Kidney (tissue), 14 donors: ENCODE data around the gene RFXANK. TPM values are rescaled to one million over a fixed set of nuclear protein-coding genes. Genes with fewer than 3 reads are reported as not detected.

ENCODE experiments used
- DNase-seq, 5 donors: peaks; one replicate each; pipeline ENCODE4 v3.0.0-alpha.2; 2013 to 2020
- FAIRE-seq: peaks from 2 replicates; lab custom pipeline; 2012; peaks lifted over from hg19 to GRCh38; lab: Jason Lieb, UNC
- H3K27ac ChIP-seq, 2 donors: one replicate each; pipeline ENCODE4 v1.7.0; 2013; ENCODE audit warnings: low read depth in 2 of 2, low read length in 2 of 2, inconsistent platforms in 1 of 2
- H3K27me3 ChIP-seq: one replicate; pipeline ENCODE4 v1.7.1; 2013; ENCODE audit warnings: low read length, inconsistent platforms; ENCODE audit not compliant: control insufficient read depth, insufficient read depth
- H3K36me3 ChIP-seq, 3 donors: one replicate each; pipeline versions ENCODE4 v1.7.0 to v1.7.1; 2013; ENCODE audit warnings: low read length in 3 of 3, control low read depth in 1 of 3, inconsistent platforms in 1 of 3; ENCODE audit not compliant: insufficient read depth in 3 of 3, control insufficient read depth in 2 of 3
- H3K4me1 ChIP-seq, 3 donors: one replicate each; pipeline versions ENCODE4 v1.7.0 to v1.7.1; 2013; ENCODE audit warnings: low read length in 3 of 3, inconsistent platforms in 1 of 3, low read depth in 1 of 3; ENCODE audit not compliant: control insufficient read depth in 2 of 3, insufficient read depth in 2 of 3
- H3K4me3 ChIP-seq, 3 donors: one replicate each; pipeline versions ENCODE4 v1.7.0 to v1.8.1; 2013; ENCODE audit warnings: low read length in 3 of 3, control low read depth in 1 of 3, inconsistent platforms in 1 of 3
- H3K9ac ChIP-seq, 3 donors: one replicate each; pipeline versions ENCODE4 v1.7.0 to v1.7.1; 2013; ENCODE audit warnings: low read length in 3 of 3, control low read depth in 1 of 3, inconsistent platforms in 1 of 3
- H3K9me3 ChIP-seq, 3 donors: one replicate each; pipeline versions ENCODE4 v1.7.0 to v1.7.1; 2013; ENCODE audit warnings: low read length in 3 of 3, control low read depth in 1 of 3, inconsistent platforms in 1 of 3; ENCODE audit not compliant: control insufficient read depth in 2 of 3, insufficient read depth in 1 of 3
- CTCF ChIP-seq: IDR thresholded peaks from 3 replicates; pipeline ENCODE4 v1.5.1; 2012; ENCODE audit warnings: mild to moderate bottlenecking, moderate library complexity, borderline replicate concordance; ENCODE audit not compliant: insufficient read depth; ENCODE audit errors: extremely low read depth
- intact Hi-C: fragments of 100-400 bp; cut with DNase I; formaldehyde crosslinking; loops from one replicate; pipeline ENCODE4 v1.11.1; 2022
- polyA plus RNA-seq: library from polyadenylated mRNA; stranded (reverse); fragments of 350-450 nt; fragmentation: Illumina TruSeq; extraction: RNeasy Lipid Tissue Mini Kit (QIAGEN cat#74804); gene quantifications from one replicate; pipeline ENCODE4 v1.2.3, GENCODE V29; 2014; ENCODE audit warnings: low read depth, low replicate concordance; ENCODE audit not compliant: insufficient read depth
- total RNA-seq: library from RNA; stranded (reverse); fragmentation: NEBNext Ultra II Directional; extraction: Animal tissue kit (Norgen Biotek cat#: 25700); gene quantifications from one replicate; pipeline ENCODE4 v1.2.1, GENCODE V29; 2021
- donor health status: control.
- donor health status: control.
- donor health status: control.
- donor health status: control.
- donor health status: control.
- donor health status: DM: yes; HTN: yes; CAD: no.
- donor health status: Normal renal cell carcinoma (clear cell type).

The RFXANK gene
- total and polyA plus RNA-seq, 2 donors from 2014 or later: 70.7 to 133 TPM

DNA sequence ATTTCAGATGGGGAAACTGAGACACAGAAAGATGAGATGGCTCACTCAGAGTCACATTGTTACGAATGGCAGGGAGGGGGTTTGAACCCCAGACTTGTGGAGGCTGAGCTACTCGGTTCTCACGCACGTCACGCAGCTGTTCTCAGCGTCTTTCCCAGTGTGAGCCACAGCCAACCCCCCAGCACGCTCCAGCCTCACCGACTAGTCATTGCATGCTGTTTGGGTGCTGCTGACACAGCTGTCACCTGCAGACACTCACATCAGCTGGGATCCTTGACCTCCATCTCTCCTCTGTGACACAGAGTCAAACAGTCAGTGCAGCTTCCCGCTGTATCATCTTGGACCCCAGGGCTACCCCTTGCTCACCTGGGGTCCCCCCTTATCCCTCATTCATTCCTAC, 17.3 kb downstream of the RFXANK start:
- no peak overlapping the region for H3K4me3 ChIP-seq
- H3K27me3 ChIP-seq: peaks cover 14% of the 10 kb centered on the region
- no peak overlapping the region for H3K27ac ChIP-seq
- FAIRE-seq (no peak), DNase-seq (no peak)
- H3K9ac ChIP-seq: no peak overlapping the region
- no peaks in the 10 kb centered on the region for H3K4me1 ChIP-seq
- no peaks in the 10 kb centered on the region for H3K36me3 ChIP-seq
- intact Hi-C loops: no loop called here
- no peak for TF ChIP-seq CTCF
- H3K9me3 ChIP-seq: no peaks in the 10 kb centered on the region

DNA sequence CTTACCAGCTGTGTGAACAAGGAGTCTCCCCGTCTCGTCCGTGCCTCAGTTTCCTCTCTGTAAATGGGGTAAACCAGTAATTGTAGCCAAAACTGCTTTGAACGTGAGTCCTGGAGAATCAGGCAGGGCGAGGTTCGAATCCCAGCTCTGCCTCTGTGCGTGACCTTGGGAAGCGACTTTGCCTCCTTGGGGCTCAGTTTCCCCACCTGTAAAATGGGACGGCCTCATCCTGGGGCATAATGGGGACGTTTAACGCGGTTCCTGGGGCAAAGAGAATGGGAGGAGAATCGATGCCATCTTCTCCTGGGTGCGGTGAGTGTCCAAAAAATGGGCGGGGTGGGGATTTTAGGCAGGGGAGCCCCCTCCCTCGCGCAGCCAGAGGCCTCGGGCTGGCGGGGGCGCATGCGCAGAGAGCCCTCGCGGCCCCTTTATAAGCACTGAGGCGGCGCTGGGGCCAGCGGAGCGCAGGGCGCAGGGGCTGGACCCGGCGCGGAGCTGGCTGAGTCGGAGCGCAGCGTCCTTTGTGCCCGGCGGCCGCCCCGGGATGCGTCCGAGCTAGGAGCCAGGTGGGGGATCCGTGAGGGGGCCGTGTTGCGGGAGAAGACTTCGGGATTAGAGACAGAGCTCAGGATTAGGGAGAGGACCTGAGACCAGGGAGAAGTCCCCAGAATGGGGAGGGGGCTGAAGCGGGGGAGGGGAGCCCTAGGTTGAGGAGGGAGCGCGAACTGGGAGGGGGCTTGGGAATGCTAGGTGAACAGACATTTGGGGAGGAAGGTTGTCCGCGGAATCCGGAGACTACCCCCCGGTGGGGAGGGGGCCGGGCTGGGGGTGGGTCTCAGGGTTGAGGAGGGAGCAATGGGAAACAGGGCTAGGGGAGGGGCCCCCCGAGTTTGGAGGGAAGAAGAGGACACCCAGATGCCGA, 19.7 kb downstream of the RFXANK start, which contains the start of gene NCAN:
NCAN (plus strand) TSS at position 460 of the 922 bp plus-strand sequence. CDS start 4,996 bp downstream, outside the sequence.
- DNase-seq (peak in 1 of 5 donors; percentile 24), FAIRE-seq (no peak)
- intact Hi-C loops: no loop called here
- Histone ChIP-seq H3K27ac (no peak within 1 kb of the TSS), H3K36me3 (no peaks in the 10 kb centered on the region), H3K4me3 (no peak within 1 kb of the TSS), H3K4me1 (no peaks in the 10 kb centered on the region), H3K27me3 (peaks cover 14% of the 10 kb centered on the region), H3K9me3 (no peaks in the 10 kb centered on the region), H3K9ac (no peak within 1 kb of the TSS)
- TF ChIP-seq CTCF: no peak

GRCh38 chr19:19212916-19213315, 20.9 kb downstream of the RFXANK start:
- DNase-seq (no peak), FAIRE-seq (no peak)
- H3K36me3 ChIP-seq: no peaks in the 10 kb centered on the region
- no peak overlapping the region for H3K27ac ChIP-seq
- no peaks in the 10 kb centered on the region for H3K9me3 ChIP-seq
- no peak overlapping the region for H3K9ac ChIP-seq
- TF ChIP-seq CTCF: no peak
- H3K27me3 ChIP-seq: peaks cover 14% of the 10 kb centered on the region
- no peak overlapping the region for H3K4me3 ChIP-seq
- intact Hi-C loops: no loop called here
- H3K4me1 ChIP-seq: no peaks in the 10 kb centered on the region
